GM19468 (cell line): Measurements from ENCODE around the gene KRT82.
"Not testable (repeated sequence)": the region's sequence is repeated elsewhere in the genome, so short reads cannot be mapped to it uniquely, and the experiment has no call there.

Source experiments
- ATAC-seq: cut with Tn5 transposase; IDR thresholded peaks from one replicate; pipeline ENCODE4 v1.9.1; 2021; ENCODE audit warnings: mild to moderate bottlenecking, moderate library complexity, moderate number of reproducible peaks; ENCODE audit not compliant: unreplicated experiment; ENCODE audit errors: extremely low read depth

The KRT82 gene

GRCh38 chr12:52347551-52348510 lies 58.3 kb downstream of the KRT82 start:
- no peak for ATAC-seq

- ATAC-seq, result no peak
These were observed 59.1 kb downstream of the KRT82 start for GRCh38 chr12:52347016-52347415.

- no peak for ATAC-seq
These were observed 59.5 kb downstream of the KRT82 start for GRCh38 chr12:52346593-52346992.

- not testable (repeated sequence) for ATAC-seq
These were observed 61.1 kb downstream of the KRT82 start for GRCh38 chr12:52345041-52345440.

- ATAC-seq, result no peak
These were observed 62.0 kb downstream of the KRT82 start for GRCh38 chr12:52344111-52344510.
